HL-60 (cell line): Measurements from ENCODE around the gene CFL1.
"Not testable (repeated sequence)": the region's sequence is repeated elsewhere in the genome, so short reads cannot be mapped to it uniquely, and the experiment has no call there.

Experiments used
- DNase-seq, 2 experiments: peaks; one replicate each; pipeline ENCODE4 v3.0.0-alpha.2; 2010 to 2020; ENCODE audit warnings: low read depth in 1 of 2, low spot score in 1 of 2
- H3K27ac ChIP-seq: fragments of 250-450 bp; sonication (Bioruptor Pico); replicated peaks from 2 replicates; pipeline ENCODE4 v1.5.1; 2020; ENCODE audit warnings: mild to moderate bottlenecking, moderate library complexity
- H3K27me3 ChIP-seq: fragments of 250-450 bp; sonication (Bioruptor Pico); 2 replicates; pipeline ENCODE4 v1.5.1; 2021; ENCODE audit warnings: mild to moderate bottlenecking, moderate library complexity; ENCODE audit not compliant: insufficient read depth, poor library complexity, severe bottlenecking
- H3K4me3 ChIP-seq: replicated peaks from 2 replicates; pipeline ENCODE4 v1.5.1; 2011; ENCODE audit warnings: mild to moderate bottlenecking, control low read depth, low read length; ENCODE audit not compliant: insufficient read depth
- GABPA ChIP-seq: IDR thresholded peaks from 2 replicates; pipeline ENCODE4 v1.6.1; 2012; ENCODE audit warnings: low read depth
- POLR2AphosphoS5 ChIP-seq: IDR thresholded peaks from 2 replicates; pipeline ENCODE4 v1.6.1; 2012; ENCODE audit warnings: low read depth
- REST ChIP-seq: IDR thresholded peaks from 2 replicates; pipeline ENCODE4 v1.6.1; 2012; ENCODE audit warnings: low read depth; ENCODE audit not compliant: insufficient replicate concordance
- SPI1 ChIP-seq: IDR thresholded peaks from 2 replicates; pipeline ENCODE4 v1.6.1; 2012; ENCODE audit warnings: low read depth, mild to moderate bottlenecking, borderline replicate concordance
- TF ChIP-seq, protein P1 (sequence below): IDR thresholded peaks from one replicate; pipeline ENCODE4 v1.5.1; 2011; ENCODE audit warnings: low read length, control low read depth, inconsistent platforms; ENCODE audit not compliant: insufficient read depth

The CFL1 gene

GRCh38 chr11:65849771-65850216 is 8.2 kb downstream of the CFL1 start:
- Histone ChIP-seq H3K4me3 (no peak overlapping the region), H3K27me3 (no peaks in the 10 kb centered on the region), H3K27ac (no peak overlapping the region)
- TF ChIP-seq SPI1 = no peak
- no peak for TF ChIP-seq GABPA
- TF ChIP-seq, protein P1, sequence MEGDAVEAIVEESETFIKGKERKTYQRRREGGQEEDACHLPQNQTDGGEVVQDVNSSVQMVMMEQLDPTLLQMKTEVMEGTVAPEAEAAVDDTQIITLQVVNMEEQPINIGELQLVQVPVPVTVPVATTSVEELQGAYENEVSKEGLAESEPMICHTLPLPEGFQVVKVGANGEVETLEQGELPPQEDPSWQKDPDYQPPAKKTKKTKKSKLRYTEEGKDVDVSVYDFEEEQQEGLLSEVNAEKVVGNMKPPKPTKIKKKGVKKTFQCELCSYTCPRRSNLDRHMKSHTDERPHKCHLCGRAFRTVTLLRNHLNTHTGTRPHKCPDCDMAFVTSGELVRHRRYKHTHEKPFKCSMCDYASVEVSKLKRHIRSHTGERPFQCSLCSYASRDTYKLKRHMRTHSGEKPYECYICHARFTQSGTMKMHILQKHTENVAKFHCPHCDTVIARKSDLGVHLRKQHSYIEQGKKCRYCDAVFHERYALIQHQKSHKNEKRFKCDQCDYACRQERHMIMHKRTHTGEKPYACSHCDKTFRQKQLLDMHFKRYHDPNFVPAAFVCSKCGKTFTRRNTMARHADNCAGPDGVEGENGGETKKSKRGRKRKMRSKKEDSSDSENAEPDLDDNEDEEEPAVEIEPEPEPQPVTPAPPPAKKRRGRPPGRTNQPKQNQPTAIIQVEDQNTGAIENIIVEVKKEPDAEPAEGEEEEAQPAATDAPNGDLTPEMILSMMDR = no peak
- TF ChIP-seq POLR2AphosphoS5 = no peak
- no peak for TF ChIP-seq REST
- DNase-seq = no peak

GRCh38 chr11:65849366-65849765 is 8.6 kb downstream of the CFL1 start:
- TF ChIP-seq REST = no peak
- no peak for TF ChIP-seq POLR2AphosphoS5
- TF ChIP-seq GABPA = no peak
- no peak for TF ChIP-seq SPI1
- TF ChIP-seq, protein P1 = no peak
- H3K4me3 ChIP-seq = no peak overlapping the region
- DNase-seq = no peak
- H3K27ac ChIP-seq = no peak overlapping the region
- no peaks in the 10 kb centered on the region for H3K27me3 ChIP-seq

DNA sequence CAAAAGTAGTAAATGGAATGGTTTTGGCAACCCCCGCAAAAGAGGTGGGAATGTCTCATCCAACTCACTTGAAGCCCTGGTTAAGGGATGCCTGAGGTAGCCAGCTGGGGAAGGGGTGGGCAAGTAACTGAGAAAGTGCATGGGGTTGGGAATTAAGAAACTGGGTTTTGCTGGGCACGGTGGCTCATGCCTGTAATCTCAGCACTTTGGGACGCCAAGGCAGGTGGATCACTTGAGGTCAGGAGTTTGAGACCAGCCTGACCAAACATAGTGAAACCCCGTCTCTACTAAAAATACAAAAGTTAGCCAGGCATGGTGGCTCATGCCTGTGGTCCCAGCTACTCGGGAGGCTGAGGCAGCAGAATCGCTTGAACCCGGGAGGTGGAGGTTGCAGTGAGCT is 9.3 kb downstream of the CFL1 start:
- not testable (repeated sequence) for H3K27me3 ChIP-seq, H3K4me3 ChIP-seq, DNase-seq, H3K27ac ChIP-seq

DNA sequence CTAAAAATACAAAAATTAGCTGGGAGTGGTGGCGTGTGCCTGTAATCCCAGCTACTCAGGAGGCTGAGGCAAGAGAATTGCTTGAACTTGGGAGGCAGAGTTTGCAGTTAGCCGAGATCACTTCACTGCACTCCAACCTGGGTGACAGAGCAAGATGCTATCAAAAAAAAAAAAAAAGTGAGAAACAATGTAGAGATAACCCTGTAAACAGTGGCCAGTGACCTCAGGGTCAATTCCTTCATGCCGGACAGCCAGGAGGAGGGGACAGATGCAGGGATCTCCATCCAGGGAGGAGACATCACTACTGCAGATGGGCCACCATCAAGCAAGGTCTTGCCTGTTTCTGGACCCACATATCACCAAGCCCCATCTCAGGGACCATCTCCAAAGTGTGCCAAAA is 10.2 kb downstream of the CFL1 start:
- DNase-seq = no peak
- no peak overlapping the region for H3K27ac ChIP-seq
- H3K27me3 ChIP-seq = no peaks in the 10 kb centered on the region
- no peak for TF ChIP-seq POLR2AphosphoS5
- no peak for TF ChIP-seq REST
- TF ChIP-seq SPI1 = no peak
- TF ChIP-seq GABPA = no peak
- TF ChIP-seq, protein P1 = no peak
- H3K4me3 ChIP-seq = no peak overlapping the region
